Measurements from ENCODE around the gene ABHD5. TPM values are rescaled to one million over a fixed set of nuclear protein-coding genes. Genes with fewer than 3 reads are reported as not detected.
"Not testable (repeated sequence)": the region's sequence is repeated elsewhere in the genome, so short reads cannot be mapped to it uniquely, and the experiment has no call there.

Gene ABHD5
- total and polyA plus RNA-seq, 8 donors = 3.2 to 38.0 (median 24.5) TPM

DNA sequence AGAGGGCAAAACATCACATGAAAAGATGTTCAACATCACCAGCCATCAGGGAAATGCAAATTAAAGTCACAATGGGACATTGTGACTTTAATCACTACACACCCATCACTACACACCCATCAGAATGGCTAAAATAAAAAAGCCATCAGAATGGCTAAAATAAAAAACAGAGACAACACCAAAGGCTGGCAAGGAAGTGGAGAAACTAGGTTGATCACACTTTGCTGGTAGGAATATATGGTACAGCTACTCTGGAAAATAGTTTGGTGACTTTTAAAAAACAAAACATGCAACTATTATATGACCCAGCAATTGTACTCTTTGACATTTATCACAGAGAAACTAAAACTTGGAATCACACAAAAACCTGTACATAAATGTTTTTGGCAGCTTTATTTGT lies 15.1 kb upstream of the ABHD5 start:
- Histone ChIP-seq H3K4me1 (no peaks in the 10 kb centered on the region), H3K27me3 (no peaks in the 10 kb centered on the region), H3K27ac (no peak overlapping the region), H3K4me3 (no peak overlapping the region), H3K9me3 (peaks cover 0 to 11% (median 5%) of the 10 kb centered on the region in 4 donors), H3K36me3 (no peaks in the 10 kb centered on the region)
- no peak for DNase-seq
- no peak for TF ChIP-seq CTCF (IDR thresholded peaks at IDR 0.05)
- no peak for TF ChIP-seq POLR2AphosphoS5 (IDR thresholded peaks at IDR 0.05)
- TF ChIP-seq EP300 (IDR thresholded peaks at IDR 0.05) = no peak
- TF ChIP-seq POLR2A (IDR thresholded peaks at IDR 0.05) = no peak
- intact Hi-C loops (cut with DNase I; ENCODE audit: low total_unique reads) = loop anchor here (10.0 kb wide), 1 partner anchor 51 kb away; the partner anchor contains the start of gene ANO10

DNA sequence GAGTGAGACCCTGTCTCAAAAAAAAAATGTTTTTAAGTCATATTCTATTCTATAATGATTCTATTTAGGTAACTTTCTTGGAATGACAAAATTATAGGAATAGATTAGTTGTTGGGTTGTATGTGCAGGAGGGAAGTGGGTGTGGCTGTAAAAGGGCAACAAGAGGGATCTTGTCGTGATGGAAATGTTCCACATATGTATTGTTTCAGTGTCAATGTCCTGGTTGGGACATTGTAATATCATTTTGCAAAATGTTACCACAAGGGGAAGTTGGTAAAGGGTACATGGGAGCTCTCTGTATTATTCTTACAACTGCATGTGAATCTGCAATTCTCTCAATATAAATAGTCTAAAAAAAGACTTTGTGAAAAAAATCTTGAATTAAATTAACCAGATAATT lies 14.3 kb upstream of the ABHD5 start:
- H3K27me3 ChIP-seq = no peaks in the 10 kb centered on the region
- TF ChIP-seq CTCF (IDR thresholded peaks at IDR 0.05) (no peak), POLR2AphosphoS5 (IDR thresholded peaks at IDR 0.05) (no peak), EP300 (IDR thresholded peaks at IDR 0.05) (no peak), POLR2A (IDR thresholded peaks at IDR 0.05) (no peak)
- H3K9me3 ChIP-seq = peaks cover 0 to 11% (median 5%) of the 10 kb centered on the region in 4 donors
- H3K4me1 ChIP-seq = no peaks in the 10 kb centered on the region
- no peak for DNase-seq
- WGBS, 5 donors = 40 to 89% (median 86%) methylated on average over 1 of the region's 1 CpG
- intact Hi-C loops (cut with DNase I; ENCODE audit: low total_unique reads) = loop anchor here (10.0 kb wide), 1 partner anchor 52 kb away; the partner anchor contains the start of gene ANO10
- H3K4me3 ChIP-seq = no peak overlapping the region
- H3K36me3 ChIP-seq = no peaks in the 10 kb centered on the region
- H3K27ac ChIP-seq = no peak overlapping the region

GRCh38 chr3:43678375-43678774 lies 12.4 kb upstream of the ABHD5 start:
- DNase-seq, H3K4me1 ChIP-seq, H3K27me3 ChIP-seq, H3K4me3 ChIP-seq, H3K27ac ChIP-seq, H3K36me3 ChIP-seq: not testable (repeated sequence)
- H3K9me3 ChIP-seq = peaks cover 0 to 11% (median 5%) of the 10 kb centered on the region in 4 donors
- intact Hi-C loops (cut with DNase I; ENCODE audit: low total_unique reads) = loop anchor here (10.0 kb wide), 1 partner anchor 54 kb away; the partner anchor contains the start of gene ANO10
- 90 to 94% (median 94%) methylated on average over 8 of the region's 8 CpGs for WGBS, 5 donors

DNA sequence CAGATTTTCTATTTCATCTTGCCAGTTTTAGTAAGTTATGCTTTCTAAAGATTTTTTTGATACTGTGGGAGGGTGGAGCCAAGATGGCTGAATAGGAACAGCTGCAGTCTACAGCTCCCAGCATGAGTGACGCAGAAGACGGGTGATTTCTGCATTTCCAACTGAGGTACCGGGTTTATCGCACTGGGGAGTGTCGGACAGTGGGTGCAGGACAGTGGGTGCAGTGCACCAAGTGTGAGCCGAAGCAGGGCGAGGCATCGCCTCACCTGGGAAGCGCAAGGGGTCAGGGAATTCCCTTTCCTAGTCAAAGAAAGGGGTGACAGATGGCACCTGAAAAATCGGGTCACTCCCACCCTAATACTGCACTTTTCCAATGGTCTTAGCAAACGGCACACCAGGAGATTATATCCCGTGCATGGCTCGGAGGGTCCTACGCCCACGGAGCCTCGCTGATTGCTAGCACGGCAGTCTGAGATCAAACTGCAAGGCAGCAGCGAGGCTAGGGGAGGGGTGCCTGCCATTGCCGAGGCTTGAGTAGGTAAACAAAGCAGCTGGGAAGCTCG lies 11.8 kb upstream of the ABHD5 start:
- H3K4me1 ChIP-seq, DNase-seq, H3K27ac ChIP-seq, H3K27me3 ChIP-seq, H3K36me3 ChIP-seq, H3K4me3 ChIP-seq: not testable (repeated sequence)
- 93 to 97% (median 97%) methylated on average over 16 to 20 of the region's 20 CpGs for WGBS, 5 donors
- intact Hi-C loops (cut with DNase I; ENCODE audit: low total_unique reads) = loop anchor here (10.0 kb wide), 1 partner anchor 54 kb away; the partner anchor contains the start of gene ANO10
- H3K9me3 ChIP-seq = peaks cover 0 to 11% (median 5%) of the 10 kb centered on the region in 4 donors

- peaks cover 0 to 11% (median 5%) of the 10 kb centered on the region in 4 donors for H3K9me3 ChIP-seq
- H3K4me3 ChIP-seq; H3K27ac ChIP-seq; H3K27me3 ChIP-seq; DNase-seq; H3K36me3 ChIP-seq; H3K4me1 ChIP-seq; intact Hi-C loops (cut with DNase I; ENCODE audit: low total_unique reads): not testable (repeated sequence)
- 87 to 99% (median 94%) methylated on average over 4 of the region's 4 CpGs for WGBS, 5 donors
Observed at GRCh38 chr3:43680857-43681256, 9.9 kb upstream of the ABHD5 start.

DNA sequence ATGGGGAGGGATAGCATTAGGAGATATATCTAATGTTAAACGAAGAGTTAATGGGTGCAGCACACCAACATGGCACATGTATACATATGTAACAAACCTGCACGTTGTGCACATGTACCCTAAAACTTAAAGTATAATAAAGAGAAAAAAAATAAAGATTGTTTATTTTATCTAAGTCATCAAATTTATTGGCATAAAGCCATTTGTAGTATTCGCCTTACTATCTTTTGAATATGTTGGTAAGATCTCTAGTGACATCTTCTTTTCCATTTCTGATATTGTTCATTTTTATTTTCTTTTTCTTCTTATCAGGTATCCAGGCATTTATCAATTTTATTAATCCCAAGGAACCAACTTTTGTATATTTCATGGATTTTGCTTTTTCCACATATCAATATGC lies 5.8 kb upstream of the ABHD5 start:
- intact Hi-C loops (cut with DNase I; ENCODE audit: low total_unique reads) = no loop called here
- 93 to 99% (median 94%) methylated on average over 3 of the region's 3 CpGs for WGBS, 5 donors

More for the DNA sequence above, 5.8 kb upstream of the ABHD5 start:
- DNase-seq = no peak
- no peaks in the 10 kb centered on the region for H3K36me3 ChIP-seq
- no peak overlapping the region for H3K4me3 ChIP-seq
- TF ChIP-seq POLR2A (IDR thresholded peaks at IDR 0.05) = no peak
- TF ChIP-seq POLR2AphosphoS5 (IDR thresholded peaks at IDR 0.05) = no peak
- no peak for TF ChIP-seq EP300 (IDR thresholded peaks at IDR 0.05)
- TF ChIP-seq CTCF (IDR thresholded peaks at IDR 0.05) = no peak
- no peaks in the 10 kb centered on the region for H3K27me3 ChIP-seq
- peaks cover 0 to 15% (median 3%) of the 10 kb centered on the region in 4 donors for H3K4me1 ChIP-seq
- no peaks in the 10 kb centered on the region for H3K9me3 ChIP-seq
- no peak overlapping the region for H3K27ac ChIP-seq

All from stomach (tissue), 9 donors.